Activated CD8-positive, alpha-beta memory T cell treated with anti-CD3 and anti-CD28 coated beads, Interleukin-2, amount 10 ng/mL, durations not matched to agents 7 days and 5 days (primary cell): ENCODE data around the gene CYTH1. TPM values are rescaled to one million over a fixed set of nuclear protein-coding genes. Genes with fewer than 3 reads are reported as not detected.

Experiments
- ATAC-seq: fragments of 150-1000 bp; cut with Tn5 transposase; one replicate; pipeline ENCODE4 v1.10.0; 2021; ENCODE audit warnings: moderate library complexity
- CTCF ChIA-PET: fragments of 350-600 bp; sonication (Branson Sonifier 250); formaldehyde crosslinking; loops from one replicate; lab custom pipeline; 2021; ENCODE audit warnings: antibody characterized with exemption; lab: Charles Lee
- DNase-seq: peaks from one replicate; pipeline ENCODE4 v3.0.0-alpha.2; 2020
- H3K27ac Mint-ChIP-seq: one replicate; pipeline ENCODE4 v1.8.0; 2021; ENCODE audit warnings: mild to moderate bottlenecking, mixed read lengths
- H3K27me3 Mint-ChIP-seq: one replicate; pipeline ENCODE4 v1.8.0; 2021; ENCODE audit warnings: mixed read lengths
- H3K36me3 Mint-ChIP-seq: one replicate; pipeline ENCODE4 v1.8.0; 2021; ENCODE audit warnings: mild to moderate bottlenecking, mixed read lengths
- H3K4me1 Mint-ChIP-seq: one replicate; pipeline ENCODE4 v1.8.0; 2021; ENCODE audit warnings: mixed read lengths
- H3K4me3 Mint-ChIP-seq: one replicate; pipeline ENCODE4 v1.8.0; 2021; ENCODE audit warnings: mild to moderate bottlenecking, moderate library complexity, mixed read lengths
- H3K9me3 Mint-ChIP-seq: one replicate; pipeline ENCODE4 v1.8.0; 2022; ENCODE audit warnings: low read depth, mixed read lengths
- total RNA-seq, 2 experiments: library from RNA; stranded (reverse); gene quantifications; one replicate each; pipeline ENCODE4 v1.2.3, GENCODE V29; 2021

CYTH1 gene
- total RNA-seq, 2 experiments from 2014 or later = 151 to 156 TPM

- no peak for ATAC-seq
- CTCF ChIA-PET = interaction anchor here (1.0 to 1.9 kb wide), 4 partner anchors 10 to 74 kb away, joined by 3 to 11 read pairs (median 3); no protein-coding TSS in a partner anchor
- no peak for DNase-seq
- Mint-ChIP-seq H3K4me3 (no peak overlapping the region), H3K4me1 (peaks cover 48% of the 10 kb centered on the region), H3K36me3 (peaks cover 59% of the 10 kb centered on the region), H3K27me3 (no peaks in the 10 kb centered on the region), H3K27ac (peak overlapping the region; percentile 64), H3K9me3 (no peaks in the 10 kb centered on the region)
Measured at GRCh38 chr17:78800132-78800931, 18.3 kb upstream of the CYTH1 start.

- CTCF ChIA-PET = interaction anchor here (0.5 to 1.9 kb wide), 10 partner anchors 9 to 296 kb away, joined by 3 to 11 read pairs (median 3); no protein-coding TSS in a partner anchor
Measured at GRCh38 chr17:78798695-78799559, 16.9 kb upstream of the CYTH1 start.

DNA sequence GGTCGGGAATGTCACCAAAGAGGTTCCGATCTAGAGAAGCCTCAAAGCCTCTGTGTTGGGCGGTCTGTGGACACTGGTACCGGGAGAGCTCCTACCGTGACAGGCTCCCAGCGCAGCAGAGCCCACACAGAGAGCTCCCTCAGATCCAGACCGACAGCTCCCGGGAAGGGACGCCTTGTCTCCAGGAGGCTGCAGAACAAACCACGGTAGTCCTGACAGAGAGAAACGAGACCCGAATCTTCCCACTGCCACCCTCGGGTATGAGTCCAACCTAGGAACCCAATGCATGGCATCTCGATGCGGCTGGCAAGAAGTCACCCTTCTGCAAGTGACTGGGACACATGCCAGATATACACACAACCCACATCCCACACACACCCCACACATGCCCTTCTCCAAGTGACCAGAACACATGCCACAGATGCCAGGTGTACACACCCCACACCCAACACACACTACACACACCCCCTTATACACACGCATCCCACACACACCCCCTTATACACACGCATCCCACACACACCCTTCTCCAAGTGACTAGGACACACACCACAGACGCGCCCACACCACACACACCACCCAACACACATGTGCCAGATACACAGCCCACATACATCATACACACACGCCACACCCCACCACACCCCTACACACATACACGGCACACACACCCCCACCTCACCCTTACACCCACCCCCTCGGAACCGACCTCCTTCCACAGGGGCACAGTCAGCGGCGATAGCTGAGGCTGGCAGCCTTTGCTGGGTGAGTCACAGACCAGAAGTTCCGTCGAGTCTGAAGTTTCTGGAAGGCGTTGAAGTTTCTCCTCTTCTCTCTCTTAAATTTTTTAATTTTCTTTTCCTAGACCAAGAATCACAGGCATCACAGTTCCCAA lies 15.9 kb upstream of the CYTH1 start:
- H3K4me3 Mint-ChIP-seq = no peak overlapping the region
- H3K27me3 Mint-ChIP-seq = no peaks in the 10 kb centered on the region
- peaks cover 57% of the 10 kb centered on the region for H3K36me3 Mint-ChIP-seq
- H3K27ac Mint-ChIP-seq = no peak overlapping the region
- CTCF ChIA-PET = interaction anchor here (1.2 kb wide), 1 partner anchor 18 kb away, joined by 3 read pairs; no protein-coding TSS in a partner anchor
- ATAC-seq (no peak), DNase-seq (no peak)
- no peaks in the 10 kb centered on the region for H3K9me3 Mint-ChIP-seq
- H3K4me1 Mint-ChIP-seq = peaks cover 39% of the 10 kb centered on the region

More at GRCh38 chr17:78798695-78799559, 16.9 kb upstream of the CYTH1 start:
- H3K9me3 Mint-ChIP-seq = no peaks in the 10 kb centered on the region
- H3K27me3 Mint-ChIP-seq = no peaks in the 10 kb centered on the region
- H3K36me3 Mint-ChIP-seq = peaks cover 62% of the 10 kb centered on the region
- ATAC-seq = peak; percentile 31
- H3K4me1 Mint-ChIP-seq = peaks cover 44% of the 10 kb centered on the region
- no peak for DNase-seq
- no peak overlapping the region for H3K4me3 Mint-ChIP-seq
- peak overlapping the region; percentile 69 for H3K27ac Mint-ChIP-seq

DNA sequence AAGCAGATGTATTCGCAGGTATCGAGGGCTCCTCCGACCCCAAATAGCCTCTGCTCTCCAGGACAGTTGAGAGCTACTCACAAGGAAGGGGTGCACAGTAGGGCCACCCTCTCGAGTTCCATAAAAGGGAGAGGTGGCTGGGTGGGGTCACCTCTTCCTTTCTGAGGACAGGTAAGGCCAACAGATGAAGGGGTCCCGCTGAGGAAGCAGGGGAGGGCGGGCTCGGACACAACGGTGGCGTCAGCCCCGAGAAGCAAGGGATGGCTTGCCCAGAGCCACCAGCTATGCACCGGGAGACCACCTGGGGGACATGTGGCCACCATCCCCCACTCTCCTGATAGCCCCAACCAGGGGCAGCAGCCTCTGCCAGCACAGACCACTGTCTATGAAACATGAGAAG lies 15.1 kb upstream of the CYTH1 start:
- H3K36me3 Mint-ChIP-seq = peaks cover 51% of the 10 kb centered on the region
- H3K9me3 Mint-ChIP-seq = no peaks in the 10 kb centered on the region
- peaks cover 32% of the 10 kb centered on the region for H3K4me1 Mint-ChIP-seq
- H3K27ac Mint-ChIP-seq = no peak overlapping the region
- CTCF ChIA-PET = no interaction called here
- no peaks in the 10 kb centered on the region for H3K27me3 Mint-ChIP-seq
- ATAC-seq (no peak), DNase-seq (no peak)
- no peak overlapping the region for H3K4me3 Mint-ChIP-seq

- ATAC-seq (no peak), DNase-seq (no peak)
- CTCF ChIA-PET = no interaction called here
- H3K27me3 Mint-ChIP-seq = no peaks in the 10 kb centered on the region
- H3K4me1 Mint-ChIP-seq = peaks cover 31% of the 10 kb centered on the region
- H3K4me3 Mint-ChIP-seq = no peak overlapping the region
- no peak overlapping the region for H3K27ac Mint-ChIP-seq
- peaks cover 51% of the 10 kb centered on the region for H3K36me3 Mint-ChIP-seq
- no peaks in the 10 kb centered on the region for H3K9me3 Mint-ChIP-seq
Measured at GRCh38 chr17:78796517-78796900, 14.4 kb upstream of the CYTH1 start.

DNA sequence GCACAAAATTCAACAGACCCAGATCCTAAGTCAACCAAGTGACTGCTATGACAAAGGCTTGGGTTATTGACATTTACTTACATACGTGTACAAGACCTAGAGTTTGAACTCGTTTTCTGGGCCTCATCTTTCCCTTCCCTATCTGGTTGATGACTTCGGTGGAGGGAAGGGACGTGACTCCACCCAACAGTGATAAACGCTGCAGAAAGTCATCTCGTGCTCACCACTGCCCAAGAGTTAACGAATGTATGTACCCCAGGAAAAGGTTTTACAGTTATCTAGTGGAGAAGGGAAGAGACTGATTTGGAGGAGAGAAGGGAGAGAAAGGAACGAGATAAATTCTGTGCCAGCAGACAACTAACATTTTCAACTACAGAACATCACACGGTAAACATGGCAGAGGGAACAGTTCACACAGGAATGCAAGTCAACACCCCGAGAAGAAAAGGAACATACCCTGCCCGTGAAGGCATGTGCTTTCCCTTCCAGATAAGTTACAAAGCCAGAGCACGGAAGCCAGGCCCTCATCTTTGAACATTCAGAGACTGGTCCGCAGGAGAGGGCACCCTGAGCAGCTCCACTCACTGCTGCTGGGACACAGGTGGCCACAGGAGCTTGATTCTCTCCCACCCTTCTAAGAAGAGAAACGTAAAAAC lies 13.9 kb upstream of the CYTH1 start:
- Mint-ChIP-seq H3K4me1 (peaks cover 28% of the 10 kb centered on the region), H3K27me3 (no peaks in the 10 kb centered on the region), H3K36me3 (peaks cover 49% of the 10 kb centered on the region), H3K9me3 (no peaks in the 10 kb centered on the region), H3K4me3 (no peak overlapping the region), H3K27ac (no peak overlapping the region)
- ATAC-seq (no peak), DNase-seq (no peak)
- CTCF ChIA-PET = no interaction called here

GRCh38 chr17:78794864-78795640 lies 13.0 kb upstream of the CYTH1 start:
- peak overlapping the region; percentile 22 for H3K27ac Mint-ChIP-seq
- DNase-seq (no peak), ATAC-seq (no peak)
- H3K27me3 Mint-ChIP-seq = no peaks in the 10 kb centered on the region
- no peaks in the 10 kb centered on the region for H3K9me3 Mint-ChIP-seq
- H3K4me1 Mint-ChIP-seq = peaks cover 24% of the 10 kb centered on the region
- no peak overlapping the region for H3K4me3 Mint-ChIP-seq
- H3K36me3 Mint-ChIP-seq = peaks cover 45% of the 10 kb centered on the region
- CTCF ChIA-PET = interaction anchor here (0.5 kb wide), 1 partner anchor 16 kb away, joined by 3 read pairs; no protein-coding TSS in a partner anchor

DNA sequence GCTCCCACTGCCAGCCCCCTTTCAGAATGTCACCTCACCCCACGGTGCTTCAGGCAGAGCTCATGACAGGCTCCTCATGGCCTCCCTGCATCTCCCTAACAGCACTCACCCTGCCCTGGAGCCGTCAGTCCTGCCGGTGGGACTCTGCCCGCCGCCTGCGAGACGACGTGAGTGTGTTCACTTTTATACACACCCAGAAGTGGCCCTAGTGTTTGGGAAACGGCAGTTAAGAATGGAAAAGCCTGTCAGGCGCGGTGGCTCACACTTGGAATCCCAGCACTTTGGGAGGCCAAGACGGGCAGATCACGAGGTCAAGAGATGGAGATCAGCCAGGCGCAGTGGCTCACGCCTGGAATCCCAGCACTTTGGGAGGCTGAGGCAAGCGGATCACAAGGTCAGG lies 12.3 kb upstream of the CYTH1 start:
- Mint-ChIP-seq H3K4me1 (peaks cover 27% of the 10 kb centered on the region), H3K4me3 (no peak overlapping the region), H3K27ac (no peak overlapping the region), H3K9me3 (no peaks in the 10 kb centered on the region), H3K36me3 (peaks cover 41% of the 10 kb centered on the region), H3K27me3 (no peaks in the 10 kb centered on the region)
- CTCF ChIA-PET = interaction anchor here (0.7 kb wide), 1 partner anchor 9 kb away, joined by 3 read pairs; no protein-coding TSS in a partner anchor
- DNase-seq = no peak
- no peak for ATAC-seq

DNA sequence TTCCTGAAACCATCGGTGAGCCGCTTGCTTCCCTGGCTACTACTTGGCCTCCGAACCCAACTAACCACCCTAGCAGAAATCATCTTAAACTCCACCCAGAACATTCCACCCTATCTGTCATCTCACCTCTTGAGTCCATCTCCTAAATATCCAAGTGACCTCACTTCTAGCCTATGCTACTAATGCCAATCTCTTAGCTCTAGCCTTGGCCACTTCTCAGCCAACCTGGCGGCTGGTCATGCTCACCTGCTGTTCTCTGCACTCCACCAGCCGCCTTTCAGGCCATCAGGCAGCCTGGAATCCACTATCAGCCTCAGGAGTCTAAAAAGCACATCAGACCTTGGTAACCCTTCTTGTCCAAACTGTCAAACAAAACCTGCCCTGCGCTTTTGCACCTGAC lies 11.9 kb upstream of the CYTH1 start:
- Mint-ChIP-seq H3K4me1 (peaks cover 26% of the 10 kb centered on the region), H3K9me3 (no peaks in the 10 kb centered on the region), H3K27me3 (no peaks in the 10 kb centered on the region), H3K4me3 (no peak overlapping the region), H3K36me3 (peaks cover 37% of the 10 kb centered on the region), H3K27ac (no peak overlapping the region)
- ATAC-seq = no peak
- no peak for DNase-seq
- CTCF ChIA-PET = interaction anchor here (0.7 kb wide), 1 partner anchor 9 kb away, joined by 3 read pairs; no protein-coding TSS in a partner anchor

DNA sequence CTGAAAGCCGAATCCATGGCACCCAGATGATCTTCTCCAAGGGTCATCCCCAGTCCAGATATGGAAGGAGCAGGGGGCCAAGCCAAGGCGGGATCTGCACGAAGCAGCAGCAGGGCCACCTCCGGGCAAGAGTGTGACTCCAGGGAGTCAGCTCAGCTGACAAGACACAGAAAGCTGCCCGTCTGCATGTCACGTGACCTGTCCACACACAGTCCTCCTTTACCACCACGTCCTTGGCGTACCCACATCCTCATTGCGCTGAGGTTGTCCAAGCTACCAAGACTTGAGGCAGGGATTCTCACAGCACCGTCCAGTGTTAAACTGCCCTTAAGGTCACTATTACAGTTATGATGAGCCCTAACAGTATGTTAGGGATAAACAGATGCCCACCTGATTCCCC lies 11.3 kb upstream of the CYTH1 start:
- Mint-ChIP-seq H3K27ac (no peak overlapping the region), H3K9me3 (no peaks in the 10 kb centered on the region), H3K36me3 (peaks cover 34% of the 10 kb centered on the region), H3K4me1 (peaks cover 22% of the 10 kb centered on the region), H3K27me3 (no peaks in the 10 kb centered on the region), H3K4me3 (no peak overlapping the region)
- CTCF ChIA-PET = no interaction called here
- ATAC-seq = no peak
- DNase-seq = no peak

DNA sequence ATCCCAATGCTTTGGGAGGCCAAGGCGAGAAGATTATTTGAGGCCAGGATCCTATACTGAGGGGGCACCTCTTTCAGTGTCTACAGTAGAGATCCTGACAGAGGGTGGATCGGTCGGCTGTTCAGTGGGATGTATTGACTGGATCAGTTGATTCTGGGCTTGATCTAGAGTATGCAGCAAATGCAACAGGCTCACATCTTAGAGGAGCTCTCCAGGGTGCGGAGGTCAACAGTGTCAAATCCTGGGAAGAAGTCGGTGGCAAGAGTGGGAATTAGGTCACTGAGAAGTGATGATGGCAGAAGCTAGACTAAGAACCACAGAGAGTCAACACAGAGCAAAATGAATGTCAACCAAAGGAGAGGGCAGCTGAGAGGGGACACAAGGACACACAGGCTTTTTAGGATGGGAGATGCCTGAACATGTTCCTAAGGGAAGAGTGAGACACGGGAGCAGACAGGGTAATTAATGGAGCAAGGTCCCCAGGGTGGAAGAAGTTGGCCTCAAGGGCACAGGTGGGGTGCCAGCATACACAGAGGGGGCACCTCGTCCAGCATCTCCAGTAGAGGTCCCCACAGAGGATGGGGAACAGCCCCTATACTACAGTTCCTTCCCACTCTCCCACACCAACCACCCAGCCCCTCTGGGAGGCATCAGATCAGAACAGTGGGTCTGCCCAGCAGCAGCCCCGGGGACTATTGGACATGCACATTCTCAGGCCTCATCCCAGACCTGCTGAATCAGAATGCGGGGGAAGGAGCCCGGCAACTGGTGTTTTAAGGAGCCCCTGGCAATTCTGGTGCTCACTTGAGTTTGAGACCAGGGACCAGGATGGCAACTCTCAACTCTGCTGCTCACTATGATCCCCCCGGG lies 10.0 kb upstream of the CYTH1 start:
- H3K4me1 Mint-ChIP-seq = peaks cover 22% of the 10 kb centered on the region

More for the DNA sequence above, 10.0 kb upstream of the CYTH1 start:
- Mint-ChIP-seq H3K4me3 (no peak overlapping the region), H3K9me3 (no peaks in the 10 kb centered on the region), H3K27me3 (no peaks in the 10 kb centered on the region), H3K36me3 (peaks cover 28% of the 10 kb centered on the region), H3K27ac (peak overlapping the region; percentile 25)
- no peak for DNase-seq
- ATAC-seq = no peak
- CTCF ChIA-PET = interaction anchor here (1.5 kb wide), 1 partner anchor 11 kb away, joined by 3 read pairs; no protein-coding TSS in a partner anchor
